ENCODE measurements around the gene SRCIN1. TPM values are rescaled to one million over a fixed set of nuclear protein-coding genes. Genes with fewer than 3 reads are reported as not detected.

SRCIN1 gene
- total RNA-seq, 4 donors from 2014 or later, result 0.54 to 0.89 (median 0.69) TPM

GRCh38 chr17:38587947-38588787 is 17.6 kb downstream of the SRCIN1 start:
- TF ChIP-seq POLR2A (IDR thresholded peaks at IDR 0.05), result no peak
- TF ChIP-seq, protein P1, sequence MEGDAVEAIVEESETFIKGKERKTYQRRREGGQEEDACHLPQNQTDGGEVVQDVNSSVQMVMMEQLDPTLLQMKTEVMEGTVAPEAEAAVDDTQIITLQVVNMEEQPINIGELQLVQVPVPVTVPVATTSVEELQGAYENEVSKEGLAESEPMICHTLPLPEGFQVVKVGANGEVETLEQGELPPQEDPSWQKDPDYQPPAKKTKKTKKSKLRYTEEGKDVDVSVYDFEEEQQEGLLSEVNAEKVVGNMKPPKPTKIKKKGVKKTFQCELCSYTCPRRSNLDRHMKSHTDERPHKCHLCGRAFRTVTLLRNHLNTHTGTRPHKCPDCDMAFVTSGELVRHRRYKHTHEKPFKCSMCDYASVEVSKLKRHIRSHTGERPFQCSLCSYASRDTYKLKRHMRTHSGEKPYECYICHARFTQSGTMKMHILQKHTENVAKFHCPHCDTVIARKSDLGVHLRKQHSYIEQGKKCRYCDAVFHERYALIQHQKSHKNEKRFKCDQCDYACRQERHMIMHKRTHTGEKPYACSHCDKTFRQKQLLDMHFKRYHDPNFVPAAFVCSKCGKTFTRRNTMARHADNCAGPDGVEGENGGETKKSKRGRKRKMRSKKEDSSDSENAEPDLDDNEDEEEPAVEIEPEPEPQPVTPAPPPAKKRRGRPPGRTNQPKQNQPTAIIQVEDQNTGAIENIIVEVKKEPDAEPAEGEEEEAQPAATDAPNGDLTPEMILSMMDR (IDR thresholded peaks at IDR 0.05), result no peak
- peak; percentile 44 to 62 for DNase-seq
- no peaks in the 10 kb centered on the region for H3K36me3 ChIP-seq
- no peaks in the 10 kb centered on the region for H3K27me3 ChIP-seq
- no peak overlapping the region for H3K4me3 ChIP-seq (replicated peaks in 1 of 3)
- 18 to 23% methylated on average over 2 to 12 of the region's 13 CpGs for WGBS, 2 donors
- H3K4me1 ChIP-seq, result peaks cover 7 to 29% of the 10 kb centered on the region in 2 donors
- no peak overlapping the region for H3K27ac ChIP-seq
- intact Hi-C loops (cut with DNase I), result loop anchor here (10.0 kb wide), 2 partner anchors 73 to 163 kb away; partner anchors contain the start of gene ARHGAP23
- H3K9me3 ChIP-seq, result no peaks in the 10 kb centered on the region

- no peak overlapping the region for H3K27ac ChIP-seq
- TF ChIP-seq, protein P1 (IDR thresholded peaks at IDR 0.05), result no peak
- TF ChIP-seq POLR2A (IDR thresholded peaks at IDR 0.05), result no peak
- WGBS, 2 donors, result 72 to 73% methylated on average over 3 to 4 of the region's 4 CpGs
- H3K36me3 ChIP-seq, result no peaks in the 10 kb centered on the region
- peaks cover 7 to 28% of the 10 kb centered on the region in 2 donors for H3K4me1 ChIP-seq
- intact Hi-C loops (cut with DNase I), result loop anchor here (10.0 kb wide), 2 partner anchors 72 to 162 kb away; partner anchors contain the start of gene ARHGAP23
- H3K27me3 ChIP-seq, result no peaks in the 10 kb centered on the region
- H3K9me3 ChIP-seq, result no peaks in the 10 kb centered on the region
- no peak overlapping the region for H3K4me3 ChIP-seq (replicated peaks in 1 of 3)
- DNase-seq, result no peak
Observed at GRCh38 chr17:38587203-38587602, 18.5 kb downstream of the SRCIN1 start.

DNA sequence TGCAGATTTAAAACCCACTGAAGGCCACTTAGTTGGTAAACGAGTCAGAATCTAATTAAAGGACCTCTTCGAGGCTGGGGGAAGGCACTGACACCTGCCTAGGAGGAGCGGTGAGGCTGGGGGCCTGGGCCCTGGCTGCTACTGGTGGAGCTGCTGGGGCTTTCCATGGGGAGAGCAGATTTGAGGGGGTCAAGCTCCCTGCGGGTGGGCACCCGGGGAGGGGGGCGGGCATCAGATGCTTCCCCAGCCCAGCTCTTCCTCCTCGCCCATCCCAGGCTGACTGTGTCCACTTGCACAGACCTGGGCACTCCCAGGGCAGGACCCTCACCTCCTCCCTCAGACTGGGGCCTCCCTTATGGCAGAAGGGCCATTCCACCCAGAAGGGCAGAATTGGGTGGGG is 19.0 kb downstream of the SRCIN1 start:
- Histone ChIP-seq H3K4me1 (peaks cover 5 to 24% of the 10 kb centered on the region in 2 donors), H3K36me3 (no peaks in the 10 kb centered on the region), H3K27me3 (no peaks in the 10 kb centered on the region), H3K27ac (no peak overlapping the region), H3K9me3 (no peaks in the 10 kb centered on the region), H3K4me3 (replicated peaks in 1 of 3) (no peak overlapping the region)
- TF ChIP-seq, protein P1 (IDR thresholded peaks at IDR 0.05), result no peak
- no peak for TF ChIP-seq POLR2A (IDR thresholded peaks at IDR 0.05)
- intact Hi-C loops (cut with DNase I), result loop anchor here (10.0 kb wide), 2 partner anchors 72 to 162 kb away; partner anchors contain the start of gene ARHGAP23
- DNase-seq, result no peak
- 87 to 90% methylated on average over 5 to 7 of the region's 7 CpGs for WGBS, 2 donors

- no peak for DNase-seq
- intact Hi-C loops (cut with DNase I), result loop anchor here (10.0 kb wide), 2 partner anchors 71 to 161 kb away; partner anchors contain the start of gene ARHGAP23
- no peak overlapping the region for H3K4me3 ChIP-seq (replicated peaks in 1 of 3)
- peaks cover 0 to 17% of the 10 kb centered on the region in 2 donors for H3K4me1 ChIP-seq
- H3K36me3 ChIP-seq, result no peaks in the 10 kb centered on the region
- H3K9me3 ChIP-seq, result no peaks in the 10 kb centered on the region
- H3K27ac ChIP-seq, result no peak overlapping the region
- no peaks in the 10 kb centered on the region for H3K27me3 ChIP-seq
- TF ChIP-seq, protein P1 (IDR thresholded peaks at IDR 0.05), result no peak
- TF ChIP-seq POLR2A (IDR thresholded peaks at IDR 0.05), result no peak
- WGBS, 2 donors, result 70 to 79% methylated on average over 7 of the region's 7 CpGs
Observed at GRCh38 chr17:38585918-38586529, 19.7 kb downstream of the SRCIN1 start.

Measured in thyroid gland (tissue), 4 donors.